ENCODE data around the gene BEND5.

- no peak for TF ChIP-seq POLR2A (IDR thresholded peaks at IDR 0.05; ENCODE audit: low read depth, low read length)
- no peak for TF ChIP-seq PML (IDR thresholded peaks at IDR 0.05; ENCODE audit: low read length)
- TF ChIP-seq POU2F2 (IDR thresholded peaks at IDR 0.05; ENCODE audit: borderline replicate concordance, low read depth, low read length): no peak
- TF ChIP-seq FOXM1 (IDR thresholded peaks at IDR 0.05; ENCODE audit: low read depth, low read length): no peak
- no peak for TF ChIP-seq TBL1XR1 (IDR thresholded peaks at IDR 0.05; ENCODE audit: low read depth, low read length)
- TF ChIP-seq CTCF (IDR thresholded peaks at IDR 0.05 in 2 of 3, conservative IDR thresholded peaks at IDR 0.05 in 1 of 3; ENCODE audit: control insufficient read depth in 2 of 3, extremely low read depth in 1 of 3, insufficient read depth in 1 of 3, low read depth in 3 of 3, low read length in 3 of 3): no peak
- TF ChIP-seq CBX5 (IDR thresholded peaks at IDR 0.05; ENCODE audit: low read depth): no peak
- no peak for TF ChIP-seq CEBPB (IDR thresholded peaks at IDR 0.05; ENCODE audit: borderline replicate concordance in 1 of 2, low read depth in 2 of 2, low read length in 2 of 2)
- no peak for TF ChIP-seq ZNF274 (IDR thresholded peaks at IDR 0.05; ENCODE audit: insufficient read depth, insufficient read length)
- TF ChIP-seq POLR2AphosphoS5 (IDR thresholded peaks at IDR 0.05; ENCODE audit: low read length): no peak
- TF ChIP-seq NKRF (conservative IDR thresholded peaks at IDR 0.05): no peak
- TF ChIP-seq LARP7 (IDR thresholded peaks at IDR 0.05): no peak
Observed at GRCh38 chr1:48765335-48765734, 11.4 kb downstream of the BEND5 start.

Data from GM12878 (cell line).